ENCODE results near the gene LPAR3. TPM values are rescaled to one million over a fixed set of nuclear protein-coding genes. Genes with fewer than 3 reads are reported as not detected.

LPAR3 gene
- total RNA-seq, 1 donor from 2014 or later: 16.2 TPM

GRCh38 chr1:84770481-84770880 is 122.5 kb downstream of the LPAR3 start:
- intact Hi-C loops (cut with micrococcal nuclease): loop anchor here (10.0 kb wide), 1 partner anchor 866 kb away; no protein-coding TSS in a partner anchor
- no peak for TF ChIP-seq CTCF (IDR thresholded peaks at IDR 0.05; ENCODE audit: borderline replicate concordance)
- H3K9me3 ChIP-seq (replicated peaks): no peaks in the 10 kb centered on the region
- no peaks in the 10 kb centered on the region for H3K36me3 ChIP-seq
- no peaks in the 10 kb centered on the region for H3K4me1 ChIP-seq
- no peak overlapping the region for H3K27ac ChIP-seq (replicated peaks)
- no peak for DNase-seq
- H3K4me3 ChIP-seq: no peak overlapping the region
- H3K27me3 ChIP-seq (ENCODE audit: low read depth): peaks cover 7% of the 10 kb centered on the region

GRCh38 chr1:84769636-84770035 is 123.4 kb downstream of the LPAR3 start:
- TF ChIP-seq CTCF (IDR thresholded peaks at IDR 0.05; ENCODE audit: borderline replicate concordance): no peak
- Histone ChIP-seq H3K36me3 (no peaks in the 10 kb centered on the region), H3K27me3 (ENCODE audit: low read depth) (peaks cover 10% of the 10 kb centered on the region), H3K9me3 (replicated peaks) (no peaks in the 10 kb centered on the region), H3K4me3 (no peak overlapping the region), H3K27ac (replicated peaks) (no peak overlapping the region), H3K4me1 (no peaks in the 10 kb centered on the region)
- intact Hi-C loops (cut with micrococcal nuclease): loop anchor here (10.0 kb wide), 1 partner anchor 865 kb away; no protein-coding TSS in a partner anchor
- DNase-seq: no peak

- TF ChIP-seq CTCF (IDR thresholded peaks at IDR 0.05; ENCODE audit: borderline replicate concordance): no peak
- Histone ChIP-seq H3K9me3 (replicated peaks) (no peaks in the 10 kb centered on the region), H3K27ac (replicated peaks) (no peak overlapping the region), H3K4me3 (no peak overlapping the region), H3K27me3 (ENCODE audit: low read depth) (peaks cover 10% of the 10 kb centered on the region), H3K4me1 (no peaks in the 10 kb centered on the region), H3K36me3 (no peaks in the 10 kb centered on the region)
- intact Hi-C loops (cut with micrococcal nuclease): no loop called here
- no peak for DNase-seq
Observed at GRCh38 chr1:84768634-84769033, 124.4 kb downstream of the LPAR3 start.

- TF ChIP-seq CTCF (IDR thresholded peaks at IDR 0.05; ENCODE audit: borderline replicate concordance): no peak
- no peak for DNase-seq
- Histone ChIP-seq H3K4me3 (no peak overlapping the region), H3K9me3 (replicated peaks) (no peaks in the 10 kb centered on the region), H3K4me1 (peaks cover 5% of the 10 kb centered on the region), H3K27ac (replicated peaks) (no peak overlapping the region), H3K27me3 (ENCODE audit: low read depth) (peaks cover 10% of the 10 kb centered on the region), H3K36me3 (no peaks in the 10 kb centered on the region)
- intact Hi-C loops (cut with micrococcal nuclease): no loop called here
Observed at GRCh38 chr1:84763912-84764680, 128.9 kb downstream of the LPAR3 start.

- TF ChIP-seq CTCF (IDR thresholded peaks at IDR 0.05; ENCODE audit: borderline replicate concordance): no peak
- H3K27ac ChIP-seq (replicated peaks): no peak overlapping the region
- intact Hi-C loops (cut with micrococcal nuclease): no loop called here
Observed at GRCh38 chr1:84762664-84763063, 130.3 kb downstream of the LPAR3 start.

More at GRCh38 chr1:84762664-84763063, 130.3 kb downstream of the LPAR3 start:
- Histone ChIP-seq H3K4me3 (no peak overlapping the region), H3K4me1 (peaks cover 18% of the 10 kb centered on the region), H3K36me3 (no peaks in the 10 kb centered on the region), H3K27me3 (ENCODE audit: low read depth) (peaks cover 10% of the 10 kb centered on the region), H3K9me3 (replicated peaks) (no peaks in the 10 kb centered on the region)
- DNase-seq: no peak

Other genes starting within 250 kb of the LPAR3 start
- 11.9 TPM for gene SSX2IP, start 202.7 kb downstream of the LPAR3 start, total RNA-seq
- gene MCOLN2, start 103.9 kb upstream of the LPAR3 start, total RNA-seq: 0.19 TPM
- gene MCOLN3, start 155.3 kb upstream of the LPAR3 start, total RNA-seq: 0.44 TPM

Data from left ventricle myocardium inferior (tissue), 1 donor.